Activated CD8-positive, alpha-beta memory T cell treated with anti-CD3 and anti-CD28 coated beads for 36 hours (primary cell): ENCODE data around the gene LRRC55. TPM values are rescaled to one million over a fixed set of nuclear protein-coding genes. Genes with fewer than 3 reads are reported as not detected.

ENCODE experiments used
- CTCF ChIA-PET: fragments of 350-600 bp; sonication (Branson Sonifier 250); formaldehyde crosslinking; loops from one replicate; lab custom pipeline; 2021; ENCODE audit warnings: antibody characterized with exemption; lab: Charles Lee
- POLR2A ChIA-PET: fragments of 350-600 bp; sonication (Branson Sonifier 250); formaldehyde crosslinking; loops from one replicate; lab custom pipeline; 2021; ENCODE audit warnings: antibody characterized with exemption; lab: Charles Lee
- total RNA-seq, 2 experiments: library from RNA; stranded (reverse); gene quantifications; one replicate each; pipeline ENCODE4 v1.2.3, GENCODE V29; 2021

LRRC55 gene
- total RNA-seq, 2 experiments from 2014 or later, result not detected

DNA sequence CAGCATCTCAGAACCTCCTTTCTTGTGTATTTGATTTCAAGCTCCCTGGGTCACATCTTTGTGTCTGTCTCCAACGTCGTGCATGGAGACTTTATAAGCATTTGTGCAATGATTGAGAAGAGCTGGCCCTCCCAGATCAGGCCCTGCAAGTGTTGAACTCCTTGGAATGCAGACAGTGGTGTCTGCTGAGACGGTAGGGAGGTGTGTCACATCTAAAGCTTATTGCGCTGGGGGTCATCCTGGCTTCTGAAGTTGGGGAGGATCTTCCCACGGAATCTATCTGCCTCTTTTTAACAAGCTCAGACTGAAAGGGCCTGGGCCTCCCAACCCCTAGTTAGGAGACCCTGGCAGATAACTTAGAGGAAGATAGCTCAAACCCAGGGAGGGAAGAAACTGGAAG, 48.6 kb downstream of the LRRC55 start:
- CTCF ChIA-PET, result interaction anchor here (0.7 kb wide), 1 partner anchor 54 kb away, joined by 3 read pairs; no protein-coding TSS in a partner anchor
- POLR2A ChIA-PET, result no interaction called here

DNA sequence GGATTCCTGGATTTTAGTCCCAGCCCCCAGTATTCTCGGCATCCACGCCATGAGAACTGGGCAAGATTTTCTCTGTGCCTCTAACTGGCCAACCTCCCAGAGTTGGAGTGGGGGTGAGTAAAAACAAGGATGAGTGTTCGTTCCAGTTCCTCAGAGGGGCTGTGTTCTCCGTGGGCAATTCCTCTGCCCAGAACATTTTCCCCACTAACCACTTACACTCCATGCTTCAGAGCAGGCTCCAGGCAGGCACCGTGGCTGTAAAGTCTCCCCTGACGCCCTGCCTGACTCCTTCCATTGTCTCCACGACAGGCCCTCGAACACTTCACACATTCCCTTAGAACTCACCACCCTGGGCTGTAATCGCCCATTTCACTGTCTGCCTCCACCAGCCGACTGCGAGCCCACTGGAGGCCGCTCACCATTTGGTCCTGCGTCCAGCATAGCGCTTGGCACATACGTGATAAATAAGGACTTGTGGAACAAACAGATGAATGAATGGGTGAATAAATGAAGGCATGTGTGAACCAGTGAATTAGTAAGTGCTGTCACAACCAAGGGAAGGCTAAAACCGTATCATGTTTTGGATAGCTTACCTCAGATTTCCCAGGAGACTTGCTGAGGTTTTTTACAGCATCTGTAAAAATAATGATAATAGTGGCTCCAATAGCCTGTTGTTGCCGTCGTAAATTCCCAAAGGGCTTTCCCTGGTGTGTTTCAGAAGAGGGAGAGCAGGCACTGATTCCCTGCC, 49.2 kb downstream of the LRRC55 start:
- POLR2A ChIA-PET, result no interaction called here
- CTCF ChIA-PET, result no interaction called here

DNA sequence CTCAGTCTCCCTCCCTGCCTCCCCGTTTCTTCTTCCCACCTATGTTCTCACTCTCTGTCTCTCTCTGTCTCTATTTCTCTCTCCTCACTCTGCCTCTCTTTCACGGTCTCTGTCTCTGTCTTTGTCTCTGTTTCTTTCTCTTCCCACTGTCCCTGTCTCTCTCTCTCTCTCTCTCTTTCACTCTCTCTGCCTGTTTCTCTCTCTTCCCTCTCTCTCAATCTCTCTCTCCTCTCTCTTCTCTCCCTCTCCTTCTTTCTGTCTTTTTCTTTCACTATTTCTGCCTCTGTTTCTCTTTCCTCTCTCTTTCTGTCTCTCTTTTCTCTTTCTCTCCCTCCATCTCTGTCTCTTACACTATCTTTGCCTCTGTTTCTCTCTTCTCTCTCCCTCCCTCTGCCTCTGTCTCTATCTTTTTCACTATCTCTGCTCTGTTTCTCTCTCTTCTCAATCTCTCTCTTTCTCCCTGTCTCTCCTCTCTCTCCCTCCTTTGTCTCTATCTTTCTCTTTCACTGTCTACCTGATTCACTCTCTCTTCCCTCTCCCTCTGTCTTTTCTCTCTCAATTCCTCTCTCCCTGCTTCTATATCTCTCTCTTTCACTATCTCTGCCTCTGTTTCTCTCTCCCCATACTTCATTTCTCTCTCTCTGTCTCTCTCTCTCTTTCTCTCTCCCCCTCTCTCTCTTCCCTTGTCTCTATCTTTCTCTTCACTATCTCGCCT, 49.9 kb downstream of the LRRC55 start:
- ChIA-PET CTCF (no interaction called here), POLR2A (no interaction called here)

DNA sequence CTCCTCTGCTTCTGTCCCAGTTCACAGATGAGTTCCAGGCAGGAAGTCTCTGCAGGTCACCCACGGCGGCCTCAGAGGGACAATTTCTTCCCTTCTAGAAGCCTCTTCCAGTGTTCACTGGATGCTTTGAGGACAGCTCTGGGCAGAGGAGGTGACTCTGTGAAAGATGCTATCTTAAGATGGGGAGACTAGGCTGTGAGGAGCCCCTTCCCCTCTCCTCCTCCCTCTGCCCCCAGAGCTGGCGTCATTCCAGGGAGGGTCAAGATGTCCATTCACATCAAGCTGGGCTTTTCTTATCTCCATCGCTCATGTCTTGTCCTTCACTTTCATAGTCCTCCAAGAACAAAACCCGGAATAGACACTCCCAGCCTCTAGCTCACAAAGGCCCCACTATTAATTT, 51.9 kb downstream of the LRRC55 start:
- POLR2A ChIA-PET, result no interaction called here
- CTCF ChIA-PET, result no interaction called here

DNA sequence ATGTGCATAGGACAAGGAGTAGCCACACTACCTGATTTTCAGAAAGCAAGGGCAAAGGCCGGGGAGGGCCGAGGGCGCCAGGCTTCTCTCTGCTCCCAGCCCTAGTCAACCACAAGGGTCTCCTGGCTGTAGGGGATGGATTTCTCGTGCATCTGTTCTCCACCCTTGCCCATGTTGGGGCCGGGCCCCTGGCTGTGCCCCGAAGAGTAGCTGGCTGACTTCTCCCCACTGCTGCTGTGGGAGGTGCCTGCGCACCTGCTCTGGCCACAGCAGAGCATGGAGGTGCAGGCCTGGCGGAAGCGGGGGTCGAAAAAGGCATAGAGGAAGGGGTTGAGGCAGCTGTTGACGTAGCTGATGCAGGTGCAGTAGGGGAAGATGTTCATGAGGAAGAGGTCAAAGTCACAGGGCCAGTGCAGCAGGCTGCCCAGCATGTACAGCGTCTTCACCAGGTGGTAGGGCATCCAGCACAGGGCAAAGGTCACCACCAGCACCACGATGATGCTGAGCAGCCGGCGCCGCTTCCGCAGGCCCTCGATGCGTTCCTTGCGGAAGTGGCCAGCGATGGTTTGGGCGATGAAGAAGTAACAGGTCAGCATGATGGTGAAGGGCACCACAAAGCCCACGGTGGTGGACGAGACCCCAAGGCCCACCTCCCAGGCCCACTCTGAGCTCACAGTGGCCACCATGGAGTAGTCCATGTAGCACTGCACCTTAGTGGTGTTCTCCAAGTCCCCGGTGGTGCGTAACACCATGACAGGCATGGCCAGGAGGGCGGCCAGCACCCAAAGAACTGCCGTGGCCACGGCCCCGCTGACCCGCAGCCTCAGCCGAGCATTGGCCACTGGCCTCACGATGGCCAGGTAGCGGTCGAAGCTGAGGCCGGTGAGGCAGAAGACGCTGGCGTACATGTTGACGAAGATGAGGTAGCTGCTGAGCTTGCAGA, 54.3 kb downstream of the LRRC55 start:
- POLR2A ChIA-PET, result no interaction called here

DNA sequence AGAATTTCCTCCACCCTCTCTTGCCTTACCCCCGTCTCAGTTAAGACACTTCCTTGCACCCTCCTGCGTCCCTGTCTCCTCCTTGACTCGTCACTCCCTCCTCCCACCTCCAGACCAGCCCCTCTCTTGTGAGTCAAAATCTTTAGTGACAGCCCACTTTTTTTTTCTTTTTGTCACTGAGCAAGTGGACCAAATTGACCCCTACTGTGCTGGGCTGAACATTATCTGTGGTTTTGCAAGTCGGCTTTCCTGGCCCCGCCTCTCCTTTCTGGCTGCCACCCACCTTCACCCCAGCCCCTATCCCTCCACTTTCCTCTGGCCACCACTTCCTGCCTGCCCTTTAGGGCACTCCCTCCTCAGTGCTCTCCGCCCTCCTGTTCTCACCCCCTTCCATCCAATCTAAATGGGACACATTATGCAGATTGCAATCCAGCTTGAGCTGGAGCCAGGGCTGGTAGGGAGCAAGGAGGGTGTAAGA, 55.5 kb downstream of the LRRC55 start, which contains the start of gene APLNR:
Gene APLNR (minus strand): TSS at position 47 of the 478 bp plus-strand sequence. CDS start 246 bp downstream, outside the sequence.
- ChIA-PET CTCF (no interaction called here), POLR2A (no interaction called here)

More for the DNA sequence above, 54.3 kb downstream of the LRRC55 start:
- CTCF ChIA-PET, result no interaction called here

DNA sequence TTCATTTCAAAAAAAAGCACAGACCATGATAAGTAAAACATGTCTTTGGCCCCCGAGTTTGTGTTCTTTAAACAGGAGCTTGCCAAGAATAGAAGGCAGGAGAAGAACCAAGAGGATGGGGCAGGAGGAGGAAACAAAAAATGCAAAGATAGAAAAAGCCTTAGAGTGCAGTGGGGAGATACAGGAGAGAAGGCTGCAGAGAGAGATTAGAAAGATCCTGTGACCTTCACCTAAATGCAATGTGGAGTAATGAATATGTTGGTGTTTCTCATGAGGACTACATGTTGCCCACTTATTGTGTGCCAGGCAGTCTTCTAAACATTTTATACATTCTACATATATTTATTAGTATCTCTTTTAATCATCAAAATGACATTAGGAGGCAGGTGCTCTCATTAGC, 57.6 kb downstream of the LRRC55 start:
- ChIA-PET POLR2A (no interaction called here), CTCF (no interaction called here)

DNA sequence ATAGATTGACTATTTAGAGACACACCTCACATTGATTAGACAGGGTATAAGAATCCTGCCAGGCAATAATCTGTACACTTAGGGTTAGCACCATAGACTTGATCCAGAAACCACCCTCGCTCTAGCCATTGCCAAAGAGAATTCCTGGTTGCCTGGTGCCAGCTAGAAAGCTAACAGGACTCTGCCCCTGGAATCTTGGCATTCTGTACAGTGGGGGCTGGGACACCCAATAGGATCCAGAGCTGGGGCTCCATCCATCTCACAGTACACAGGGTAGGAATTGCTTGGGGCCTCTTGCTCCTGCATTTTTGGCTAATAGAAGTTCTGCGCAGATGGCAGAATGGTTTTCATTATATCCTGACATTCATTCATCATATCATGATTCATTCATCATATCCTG, 58.3 kb downstream of the LRRC55 start:
- POLR2A ChIA-PET, result no interaction called here
- CTCF ChIA-PET, result no interaction called here

DNA sequence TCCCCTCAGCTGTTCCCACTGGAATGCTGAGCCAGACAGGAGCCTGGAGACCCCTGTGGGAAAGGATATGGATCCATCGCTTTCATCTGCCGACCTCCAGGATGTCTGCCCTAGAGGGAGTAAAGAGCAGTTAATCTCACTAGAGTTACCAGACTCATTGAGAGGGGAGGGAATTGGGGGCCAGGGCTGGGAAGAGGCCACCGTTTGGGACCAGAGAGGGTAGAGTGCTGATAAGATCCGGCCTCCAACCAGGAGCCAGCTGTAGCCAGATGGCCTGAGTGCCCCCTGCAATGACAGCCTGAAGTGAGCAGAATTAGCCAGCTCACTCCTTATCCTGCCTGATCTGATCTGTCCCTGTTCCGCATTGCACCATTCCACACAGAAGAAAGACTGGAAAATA, 59.0 kb downstream of the LRRC55 start:
- POLR2A ChIA-PET, result no interaction called here
- CTCF ChIA-PET, result no interaction called here

Other genes with a start within 250 kb of the LRRC55 start
- not detected for gene OR5AK2, start 193.0 kb upstream of the LRRC55 start, total RNA-seq
- gene APLNR, start 55.3 kb downstream of the LRRC55 start, total RNA-seq, result not detected
- 10 to 100 TPM; 13.3 to 13.8 TPM for gene TNKS1BP1, start 143.0 kb downstream of the LRRC55 start, total RNA-seq
- gene SSRP1, start 153.9 kb downstream of the LRRC55 start, total RNA-seq, result 100 to 1,000 TPM; 311 to 314 TPM
- not detected for gene P2RX3, start 156.4 kb downstream of the LRRC55 start, total RNA-seq
- not detected for gene PRG3, start 199.2 kb downstream of the LRRC55 start, total RNA-seq
- 1 to 10 TPM in 1 of 2 experiments, not detected in 1; 1.0 TPM for gene PRG2, start 208.7 kb downstream of the LRRC55 start, total RNA-seq
- 100 to 1,000 TPM; 444 to 465 TPM for gene SLC43A3, start 245.2 kb downstream of the LRRC55 start, total RNA-seq